Choroid plexus epithelial cell (primary cell): ENCODE data around the gene TXNRD2.
A peak's percentile ranks its signal among the peaks of the same experiment; 100 is the strongest.

Experiments
- DNase-seq: peaks from one replicate; pipeline ENCODE4 v3.0.0-alpha.2; 2010; ENCODE audit warnings: low read depth
- H3K4me3 ChIP-seq: 2 replicates; pipeline ENCODE4 v1.5.1; 2011; ENCODE audit warnings: low read depth, mild to moderate bottlenecking, control low read depth, low read length, moderate library complexity
- TF ChIP-seq, protein P1 (sequence below): conservative IDR thresholded peaks from 2 replicates; pipeline ENCODE4 v1.5.1; 2011; ENCODE audit warnings: low read depth, mild to moderate bottlenecking, control low read depth, inconsistent platforms, low read length, moderate library complexity

The TXNRD2 gene

DNA sequence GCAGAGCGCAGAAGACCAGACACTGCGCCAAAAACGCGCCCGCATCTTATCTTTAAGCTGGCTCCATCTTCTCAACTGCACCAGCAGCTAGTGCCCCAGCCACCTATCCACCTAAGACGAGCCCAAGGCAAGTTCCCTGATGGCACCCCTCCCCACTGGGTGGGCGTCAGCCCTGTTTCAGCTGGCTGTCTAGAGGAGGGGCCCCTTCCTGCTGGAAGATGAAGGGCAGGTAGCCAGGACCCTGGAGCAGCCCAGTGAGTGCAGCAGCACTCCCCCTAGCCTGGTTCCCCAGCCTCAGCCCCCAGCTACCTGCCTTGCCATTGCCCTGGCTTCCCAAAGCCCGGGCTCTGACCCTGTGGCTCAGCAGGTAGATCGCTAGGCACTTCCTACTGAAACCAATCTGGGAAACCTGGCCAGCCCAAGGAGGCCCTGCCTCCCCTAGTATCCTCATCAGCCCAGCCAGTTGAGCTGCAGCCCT lies 46.8 kb upstream of the TXNRD2 start:
- DNase-seq, result no peak
- TF ChIP-seq, protein P1, sequence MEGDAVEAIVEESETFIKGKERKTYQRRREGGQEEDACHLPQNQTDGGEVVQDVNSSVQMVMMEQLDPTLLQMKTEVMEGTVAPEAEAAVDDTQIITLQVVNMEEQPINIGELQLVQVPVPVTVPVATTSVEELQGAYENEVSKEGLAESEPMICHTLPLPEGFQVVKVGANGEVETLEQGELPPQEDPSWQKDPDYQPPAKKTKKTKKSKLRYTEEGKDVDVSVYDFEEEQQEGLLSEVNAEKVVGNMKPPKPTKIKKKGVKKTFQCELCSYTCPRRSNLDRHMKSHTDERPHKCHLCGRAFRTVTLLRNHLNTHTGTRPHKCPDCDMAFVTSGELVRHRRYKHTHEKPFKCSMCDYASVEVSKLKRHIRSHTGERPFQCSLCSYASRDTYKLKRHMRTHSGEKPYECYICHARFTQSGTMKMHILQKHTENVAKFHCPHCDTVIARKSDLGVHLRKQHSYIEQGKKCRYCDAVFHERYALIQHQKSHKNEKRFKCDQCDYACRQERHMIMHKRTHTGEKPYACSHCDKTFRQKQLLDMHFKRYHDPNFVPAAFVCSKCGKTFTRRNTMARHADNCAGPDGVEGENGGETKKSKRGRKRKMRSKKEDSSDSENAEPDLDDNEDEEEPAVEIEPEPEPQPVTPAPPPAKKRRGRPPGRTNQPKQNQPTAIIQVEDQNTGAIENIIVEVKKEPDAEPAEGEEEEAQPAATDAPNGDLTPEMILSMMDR, result no peak

GRCh38 chr22:19987394-19988306 lies 46.0 kb upstream of the TXNRD2 start:
- no peak overlapping the region for H3K4me3 ChIP-seq
- TF ChIP-seq, protein P1, result no peak
- DNase-seq, result no peak

More for the DNA sequence above, 46.8 kb upstream of the TXNRD2 start:
- H3K4me3 ChIP-seq, result no peak overlapping the region

GRCh38 chr22:19986410-19987341 lies 45.1 kb upstream of the TXNRD2 start:
- H3K4me3 ChIP-seq, result peak overlapping the region; percentile 62
- TF ChIP-seq, protein P1, result no peak
- DNase-seq, result peak; percentile 70

GRCh38 chr22:19986011-19986409 lies 44.4 kb upstream of the TXNRD2 start:
- H3K4me3 ChIP-seq, result peak overlapping the region; percentile 62
- TF ChIP-seq, protein P1, result no peak
- DNase-seq, result no peak

DNA sequence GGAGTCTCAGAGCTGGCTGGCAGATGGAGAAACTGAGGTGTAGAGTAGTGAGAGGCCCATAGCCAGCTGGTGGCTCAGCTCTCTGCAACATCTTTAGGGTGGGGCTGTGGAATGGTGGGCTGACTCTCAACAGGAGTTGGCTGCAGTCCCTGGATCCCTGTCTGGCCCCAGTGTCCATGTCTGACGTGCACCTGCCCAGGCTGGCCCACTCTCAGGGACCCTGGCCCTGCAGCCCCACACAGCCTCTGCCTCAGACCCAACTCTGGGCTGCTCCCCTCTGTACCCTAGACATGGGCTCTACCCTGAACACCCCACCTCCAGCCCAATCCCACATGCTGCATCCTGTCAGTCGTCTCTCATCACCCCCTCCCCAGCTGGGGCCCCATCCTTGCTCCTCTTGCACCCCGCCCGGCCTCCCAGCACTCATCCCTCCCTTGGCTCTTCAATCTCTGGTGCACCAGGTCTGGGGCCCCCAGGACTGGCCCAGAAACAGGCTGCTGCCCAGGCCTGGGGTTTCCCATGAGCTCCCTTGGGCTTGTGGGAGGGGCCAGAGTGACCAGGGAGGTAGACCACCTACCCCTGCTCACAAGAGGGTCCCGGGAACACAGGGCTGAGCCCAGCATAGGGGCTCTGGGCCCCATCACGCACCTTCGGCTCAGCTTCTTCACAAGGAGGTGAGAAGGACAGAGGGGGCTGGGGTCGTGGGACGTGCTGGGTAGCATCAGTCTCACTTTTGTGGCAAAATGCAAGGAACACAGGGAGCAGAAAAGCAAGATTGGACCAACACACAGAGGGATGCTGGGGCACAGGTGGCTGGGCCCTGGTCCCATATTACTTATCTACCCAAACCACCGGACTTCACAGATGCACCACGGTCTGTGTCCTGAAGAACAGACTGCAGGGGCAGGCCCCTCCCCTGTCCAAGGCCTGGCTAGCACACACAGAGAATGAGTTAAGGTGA lies 43.5 kb upstream of the TXNRD2 start:
- no peak for DNase-seq
- H3K4me3 ChIP-seq, result no peak overlapping the region
- TF ChIP-seq, protein P1, result no peak

- peak; percentile 67 for DNase-seq
Measured at GRCh38 chr22:19984201-19984753, 42.7 kb upstream of the TXNRD2 start.

More at GRCh38 chr22:19984201-19984753, 42.7 kb upstream of the TXNRD2 start:
- TF ChIP-seq, protein P1, result no peak
- no peak overlapping the region for H3K4me3 ChIP-seq
